Measurements from ENCODE around the gene RPL19. TPM values are rescaled to one million over a fixed set of nuclear protein-coding genes. Genes with fewer than 3 reads are reported as not detected.

The RPL19 gene
- total RNA-seq: 1,000 to 10,000 TPM; 2,008 to 3,549 (median 2,319) TPM

DNA sequence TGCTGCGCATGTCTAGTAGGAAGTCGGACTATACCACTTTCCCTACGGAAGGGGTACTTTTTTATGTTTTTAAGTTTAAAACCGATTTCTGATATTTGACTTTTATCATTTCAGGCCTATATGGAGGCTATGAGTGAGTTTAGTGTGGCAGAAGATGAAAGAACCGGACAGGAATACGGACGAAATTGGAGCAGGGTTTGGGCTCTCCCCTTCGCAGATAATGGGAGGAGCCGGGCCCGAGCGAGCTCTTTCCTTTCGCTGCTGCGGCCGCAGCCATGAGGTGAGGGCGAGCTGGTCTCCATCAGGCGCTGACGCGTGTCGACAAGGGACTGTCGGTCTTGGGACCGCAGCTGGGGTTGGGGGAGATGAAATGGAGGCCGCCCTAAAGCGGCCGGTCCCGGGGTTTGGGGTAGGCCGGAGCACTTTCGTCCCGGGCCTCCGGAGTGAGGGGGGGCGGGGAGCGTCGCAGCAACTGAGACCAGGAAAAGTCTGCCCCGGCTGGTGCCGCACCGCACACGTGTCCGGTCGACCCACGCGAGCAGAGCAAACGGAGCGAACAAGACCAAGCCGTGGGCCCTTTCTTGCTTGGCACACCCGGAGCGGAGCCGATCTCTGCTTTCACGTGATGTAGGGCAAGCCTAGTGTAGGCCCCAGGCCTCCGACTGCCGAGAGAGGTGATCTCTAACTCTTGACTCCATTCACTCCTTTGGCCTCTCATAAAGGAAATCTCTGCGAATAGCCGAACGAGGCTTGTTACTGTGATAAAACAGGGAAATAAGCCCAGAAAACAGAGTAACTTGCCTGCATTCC is at the start of gene RPL19:
Gene RPL19 (plus strand): TSS at position 214 of the 810 bp plus-strand sequence. CDS start 62 bp downstream, at position 276.
- Histone ChIP-seq H3K36me3 (peaks cover 38 to 40% of the 10 kb centered on the region in 2 donors), H3K4me1 (peaks cover 39 to 41% of the 10 kb centered on the region in 2 donors), H3K9me3 (no peaks in the 10 kb centered on the region), H3K4me3 (replicated peaks in 1 of 3) (peak within 1 kb of the TSS; percentile 75 to 81 (median 79)), H3K27me3 (no peaks in the 10 kb centered on the region), H3K27ac (peak within 1 kb of the TSS; percentile 96 to 100 (median 96))
- peak; percentile 71 to 75 for DNase-seq
- intact Hi-C loops (cut with DNase I): no loop called here
- WGBS, 2 donors: 0% methylated on average over 15 to 39 of the region's 52 CpGs
- peak in 1 of 2 donors; percentile 78 for TF ChIP-seq POLR2A (IDR thresholded peaks at IDR 0.05)
- TF ChIP-seq, protein P1, sequence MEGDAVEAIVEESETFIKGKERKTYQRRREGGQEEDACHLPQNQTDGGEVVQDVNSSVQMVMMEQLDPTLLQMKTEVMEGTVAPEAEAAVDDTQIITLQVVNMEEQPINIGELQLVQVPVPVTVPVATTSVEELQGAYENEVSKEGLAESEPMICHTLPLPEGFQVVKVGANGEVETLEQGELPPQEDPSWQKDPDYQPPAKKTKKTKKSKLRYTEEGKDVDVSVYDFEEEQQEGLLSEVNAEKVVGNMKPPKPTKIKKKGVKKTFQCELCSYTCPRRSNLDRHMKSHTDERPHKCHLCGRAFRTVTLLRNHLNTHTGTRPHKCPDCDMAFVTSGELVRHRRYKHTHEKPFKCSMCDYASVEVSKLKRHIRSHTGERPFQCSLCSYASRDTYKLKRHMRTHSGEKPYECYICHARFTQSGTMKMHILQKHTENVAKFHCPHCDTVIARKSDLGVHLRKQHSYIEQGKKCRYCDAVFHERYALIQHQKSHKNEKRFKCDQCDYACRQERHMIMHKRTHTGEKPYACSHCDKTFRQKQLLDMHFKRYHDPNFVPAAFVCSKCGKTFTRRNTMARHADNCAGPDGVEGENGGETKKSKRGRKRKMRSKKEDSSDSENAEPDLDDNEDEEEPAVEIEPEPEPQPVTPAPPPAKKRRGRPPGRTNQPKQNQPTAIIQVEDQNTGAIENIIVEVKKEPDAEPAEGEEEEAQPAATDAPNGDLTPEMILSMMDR (IDR thresholded peaks at IDR 0.05): peak in 1 of 6 experiments; percentile 15

DNA sequence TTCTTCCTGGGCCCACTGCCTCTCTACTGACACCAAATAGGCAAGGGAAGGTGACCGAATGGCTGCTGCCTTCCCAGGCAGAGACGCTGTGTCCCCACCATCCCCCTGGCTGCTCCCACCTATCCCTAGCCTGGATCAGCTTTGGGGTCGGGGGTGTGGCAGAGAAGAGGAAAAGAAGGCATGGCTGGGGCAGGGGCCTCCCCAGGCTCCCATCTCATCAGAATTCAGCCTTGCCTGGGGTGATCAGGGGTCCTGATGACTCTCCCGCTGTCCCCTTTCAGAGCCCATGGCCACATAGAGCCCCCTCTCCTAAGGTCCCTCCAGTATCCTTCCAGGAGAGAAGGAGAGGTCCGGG is 49.3 kb upstream of the RPL19 start:
- H3K4me3 ChIP-seq (replicated peaks in 1 of 3): peak overlapping the region in 1 of 3 donors; percentile 35
- no peak overlapping the region for H3K27ac ChIP-seq
- no peaks in the 10 kb centered on the region for H3K27me3 ChIP-seq
- intact Hi-C loops (cut with DNase I): loop anchor here (5.0 kb wide), 1 partner anchor 168 kb away; no protein-coding TSS in a partner anchor
- 51 to 83% methylated on average over 1 to 5 of the region's 5 CpGs for WGBS, 2 donors
- no peaks in the 10 kb centered on the region for H3K36me3 ChIP-seq
- peaks cover 10 to 21% of the 10 kb centered on the region in 2 donors for H3K4me1 ChIP-seq
- TF ChIP-seq POLR2A (IDR thresholded peaks at IDR 0.05): no peak
- TF ChIP-seq, protein P1 (IDR thresholded peaks at IDR 0.05): no peak
- no peaks in the 10 kb centered on the region for H3K9me3 ChIP-seq
- no peak for DNase-seq

DNA sequence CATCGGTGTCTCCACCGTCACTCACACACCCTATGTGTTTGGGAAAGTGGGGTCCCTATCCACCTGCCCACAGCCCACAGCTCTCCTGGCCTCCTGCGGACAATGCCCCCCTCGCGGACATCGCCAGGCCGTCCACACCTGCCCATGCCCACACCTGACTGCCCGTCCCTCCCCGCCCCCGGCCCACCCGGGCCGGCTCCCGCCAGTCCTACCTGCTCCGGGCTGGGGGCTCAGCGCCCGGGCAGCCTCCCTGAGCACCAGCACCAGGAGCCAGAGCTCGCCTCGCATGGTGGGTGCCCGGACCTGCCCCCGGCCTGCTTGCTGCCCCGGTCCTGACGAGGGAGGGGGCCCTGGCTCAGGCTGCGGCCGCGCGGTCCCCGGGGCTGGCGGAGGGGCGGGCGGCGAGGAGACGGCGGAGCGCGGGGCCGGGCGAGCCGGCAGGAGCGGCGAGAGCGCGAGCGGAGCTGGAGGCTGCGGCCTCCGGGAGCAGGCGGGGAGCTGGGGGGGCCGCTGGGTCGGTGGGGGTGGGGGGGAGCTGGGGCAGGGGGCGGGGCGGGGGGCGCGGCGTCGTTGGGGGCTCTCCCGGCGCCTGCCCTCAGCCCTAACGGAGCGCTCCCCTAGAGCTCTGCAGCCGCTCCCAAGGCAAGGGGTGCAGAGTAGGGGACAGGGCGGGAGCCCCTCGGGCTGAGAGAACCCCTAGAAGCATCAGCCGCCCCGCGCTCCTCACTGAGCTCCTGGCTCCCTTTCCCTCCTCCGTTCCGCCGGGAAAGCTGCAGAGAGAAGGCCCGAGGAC is 48.7 kb upstream of the RPL19 start, which contains the start of gene PLXDC1:
Gene PLXDC1 (minus strand): TSS at position 488 of the 793 bp plus-strand sequence. CDS start 200 bp downstream, at position 288.
- intact Hi-C loops (cut with DNase I): loop anchor here (5.0 kb wide), 1 partner anchor 169 kb away; no protein-coding TSS in a partner anchor
- 0 to 7% methylated on average over 2 to 14 of the region's 68 CpGs for WGBS, 2 donors
- H3K27ac ChIP-seq: peak within 1 kb of the TSS in 2 of 3 donors; percentile 96 to 98
- peaks cover 10 to 21% of the 10 kb centered on the region in 2 donors for H3K4me1 ChIP-seq
- H3K9me3 ChIP-seq: no peaks in the 10 kb centered on the region
- H3K4me3 ChIP-seq (replicated peaks in 1 of 3): peak within 1 kb of the TSS in 1 of 3 donors; percentile 35
- H3K27me3 ChIP-seq: no peaks in the 10 kb centered on the region
- H3K36me3 ChIP-seq: no peaks in the 10 kb centered on the region
- DNase-seq: no peak
- TF ChIP-seq POLR2A (IDR thresholded peaks at IDR 0.05): no peak
- TF ChIP-seq, protein P1 (IDR thresholded peaks at IDR 0.05): no peak

DNA sequence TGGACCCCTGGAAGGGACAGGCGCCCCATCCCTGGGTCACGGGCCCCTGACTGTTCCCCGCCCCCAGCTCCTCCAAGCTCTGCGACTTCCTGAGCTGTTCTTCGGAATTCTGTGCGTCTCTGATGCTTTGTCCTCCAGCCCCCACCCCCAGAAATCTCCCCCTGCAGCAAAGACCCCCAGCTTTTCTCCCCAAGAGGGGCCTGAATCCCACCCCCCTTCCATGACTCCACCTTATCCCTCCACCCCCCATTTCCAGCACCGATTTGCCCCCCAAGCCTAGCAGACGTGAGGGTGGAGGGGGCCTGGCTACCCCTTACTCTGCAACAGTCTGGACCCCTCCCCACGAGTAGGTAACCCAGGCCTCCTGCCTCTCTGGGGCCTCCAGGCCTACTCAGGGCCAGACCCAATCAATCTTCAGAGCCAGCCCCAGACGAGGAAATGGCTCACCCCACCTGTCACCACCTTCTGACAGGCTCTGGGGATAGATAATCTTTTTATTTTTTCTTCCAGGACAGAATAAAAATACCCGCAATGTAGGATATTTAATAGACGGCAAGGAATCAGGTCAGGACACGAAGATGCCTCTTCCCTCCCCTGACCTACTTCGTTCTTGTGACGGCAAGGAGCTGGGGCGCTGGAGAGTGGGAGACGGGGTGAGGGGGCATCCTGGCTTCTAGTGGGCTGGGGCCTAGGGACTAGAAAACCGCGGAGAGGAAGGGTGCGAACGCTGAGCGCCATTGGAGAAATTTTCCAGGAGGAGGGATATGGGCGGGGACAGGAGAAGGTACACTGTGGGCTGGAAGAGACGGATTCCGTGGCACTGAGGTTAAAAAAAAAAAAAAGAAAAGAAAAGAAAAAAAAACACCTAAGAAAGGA is 47.9 kb upstream of the RPL19 start:
- no peaks in the 10 kb centered on the region for H3K9me3 ChIP-seq

More for the DNA sequence above, 47.9 kb upstream of the RPL19 start:
- WGBS, 2 donors: 19% methylated on average over 24 of the region's 25 CpGs
- Histone ChIP-seq H3K4me3 (replicated peaks in 1 of 3) (peak overlapping the region in 1 of 3 donors; percentile 69), H3K27ac (peak overlapping the region in 2 of 3 donors; percentile 96 to 98), H3K36me3 (no peaks in the 10 kb centered on the region), H3K27me3 (no peaks in the 10 kb centered on the region), H3K4me1 (peaks cover 10 to 21% of the 10 kb centered on the region in 2 donors)
- intact Hi-C loops (cut with DNase I): loop anchor here (5.0 kb wide), 1 partner anchor 170 kb away; no protein-coding TSS in a partner anchor
- DNase-seq: peak in 1 of 2 donors; percentile 31
- TF ChIP-seq, protein P1 (IDR thresholded peaks at IDR 0.05): no peak
